GM13977 (cell line): ENCODE measurements around the gene PUM1.

Experiments
- DNase-seq: peaks from one replicate; pipeline ENCODE4 v3.0.0; 2012; ENCODE audit warnings: low spot score
- in situ Hi-C: fragments of 300-500 bp; cut with MboI; formaldehyde crosslinking; loops from one replicate; pipeline ENCODE4 v1.12.0; 2022; ENCODE audit warnings: low sequenced_read_pairs, low pct_unique_long_range_greater_than_20kb, mixed read lengths, inconsistent platforms; ENCODE audit not compliant: unreplicated experiment
- TF ChIP-seq, protein P1 (sequence below): IDR thresholded peaks from 2 replicates; pipeline ENCODE4 v1.5.1; 2012; ENCODE audit warnings: mild to moderate bottlenecking, control low read depth; ENCODE audit not compliant: insufficient read depth; ENCODE audit errors: extremely low read depth, missing control alignments

Gene PUM1

GRCh38 chr1:30969903-30970302 is 95.6 kb downstream of the PUM1 start:
- peak; percentile 26 for DNase-seq
- TF ChIP-seq, protein P1, sequence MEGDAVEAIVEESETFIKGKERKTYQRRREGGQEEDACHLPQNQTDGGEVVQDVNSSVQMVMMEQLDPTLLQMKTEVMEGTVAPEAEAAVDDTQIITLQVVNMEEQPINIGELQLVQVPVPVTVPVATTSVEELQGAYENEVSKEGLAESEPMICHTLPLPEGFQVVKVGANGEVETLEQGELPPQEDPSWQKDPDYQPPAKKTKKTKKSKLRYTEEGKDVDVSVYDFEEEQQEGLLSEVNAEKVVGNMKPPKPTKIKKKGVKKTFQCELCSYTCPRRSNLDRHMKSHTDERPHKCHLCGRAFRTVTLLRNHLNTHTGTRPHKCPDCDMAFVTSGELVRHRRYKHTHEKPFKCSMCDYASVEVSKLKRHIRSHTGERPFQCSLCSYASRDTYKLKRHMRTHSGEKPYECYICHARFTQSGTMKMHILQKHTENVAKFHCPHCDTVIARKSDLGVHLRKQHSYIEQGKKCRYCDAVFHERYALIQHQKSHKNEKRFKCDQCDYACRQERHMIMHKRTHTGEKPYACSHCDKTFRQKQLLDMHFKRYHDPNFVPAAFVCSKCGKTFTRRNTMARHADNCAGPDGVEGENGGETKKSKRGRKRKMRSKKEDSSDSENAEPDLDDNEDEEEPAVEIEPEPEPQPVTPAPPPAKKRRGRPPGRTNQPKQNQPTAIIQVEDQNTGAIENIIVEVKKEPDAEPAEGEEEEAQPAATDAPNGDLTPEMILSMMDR: no peak
- in situ Hi-C loops: no loop called here

DNA sequence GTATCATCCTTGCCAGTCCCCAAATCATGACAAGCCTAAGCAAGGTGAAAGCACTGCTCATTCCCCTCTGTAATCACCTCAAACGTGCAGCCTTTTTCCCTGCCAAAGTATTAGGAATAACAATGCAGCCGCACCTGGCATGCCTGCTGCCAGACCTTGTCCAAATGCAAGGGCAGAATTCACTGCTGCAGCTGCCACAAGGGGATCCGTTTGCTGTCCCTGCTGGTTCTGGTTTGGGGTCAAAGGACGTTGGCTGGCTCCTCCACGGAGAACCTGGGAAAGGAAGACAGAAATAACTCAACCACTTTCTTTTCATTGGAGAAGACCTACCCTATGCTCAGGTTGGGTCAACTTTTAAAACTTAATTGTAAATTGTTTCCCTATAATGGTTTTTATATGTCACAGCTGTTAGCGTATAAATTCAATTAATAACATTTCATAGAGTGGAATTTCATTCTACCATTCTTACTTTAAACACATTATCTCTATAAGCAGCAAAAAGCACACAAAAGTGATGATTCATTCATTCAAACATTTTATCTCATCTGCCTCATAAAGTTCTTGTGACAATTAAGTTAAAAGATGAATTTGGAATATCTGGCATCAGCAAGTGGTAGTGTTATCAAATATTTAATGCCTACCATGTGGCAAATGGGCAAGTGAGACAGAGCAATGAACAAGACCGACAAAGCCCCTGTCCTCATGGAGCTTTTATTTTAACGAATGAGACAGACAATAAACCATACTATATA is 97.1 kb downstream of the PUM1 start:
- TF ChIP-seq, protein P1: no peak
- in situ Hi-C loops: no loop called here
- no peak for DNase-seq

GRCh38 chr1:30966690-30967369 is 98.7 kb downstream of the PUM1 start:
- DNase-seq: no peak
- TF ChIP-seq, protein P1: no peak
- in situ Hi-C loops: no loop called here

DNA sequence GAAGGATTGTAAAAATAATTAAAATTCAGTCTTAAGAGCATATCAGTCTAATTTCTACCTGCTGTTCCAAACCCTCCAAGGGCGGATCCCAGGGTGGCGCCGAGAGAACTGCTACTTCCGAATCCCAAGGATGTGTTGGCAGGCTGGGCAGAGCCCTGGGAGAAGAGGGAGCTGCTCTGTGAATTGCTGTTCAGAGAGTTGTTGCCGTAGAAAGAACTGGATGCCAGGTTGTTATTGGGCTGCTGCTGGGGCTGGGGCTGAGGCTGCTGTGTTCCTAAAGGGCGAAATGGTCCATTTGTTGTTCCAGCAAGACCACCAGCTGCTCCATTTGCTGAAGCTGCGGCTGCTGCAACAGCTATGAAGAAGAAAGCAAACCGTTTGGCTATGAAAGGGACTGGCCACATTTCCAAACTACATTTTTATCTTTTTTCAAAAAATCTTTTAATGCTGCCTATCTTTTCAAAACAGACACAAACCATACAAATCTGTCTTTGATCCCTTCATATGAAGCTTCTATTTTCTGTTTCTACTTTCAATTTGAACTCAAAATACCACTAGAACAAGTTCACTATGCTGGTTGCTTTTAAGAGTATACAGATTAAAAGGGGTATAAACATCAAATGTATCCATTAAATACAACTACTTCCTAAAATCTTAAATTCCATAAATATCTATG is 99.5 kb downstream of the PUM1 start:
- TF ChIP-seq, protein P1: no peak
- DNase-seq: no peak
- in situ Hi-C loops: no loop called here

GRCh38 chr1:30964706-30965105 is 100.8 kb downstream of the PUM1 start:
- TF ChIP-seq, protein P1: no peak
- in situ Hi-C loops: no loop called here
- DNase-seq: no peak

- TF ChIP-seq, protein P1: no peak
- in situ Hi-C loops: no loop called here
- DNase-seq: no peak
Measured at GRCh38 chr1:30962609-30963508, 102.7 kb downstream of the PUM1 start.
